ENCODE measurements around the gene TPGS1.

Gene TPGS1, protein sequence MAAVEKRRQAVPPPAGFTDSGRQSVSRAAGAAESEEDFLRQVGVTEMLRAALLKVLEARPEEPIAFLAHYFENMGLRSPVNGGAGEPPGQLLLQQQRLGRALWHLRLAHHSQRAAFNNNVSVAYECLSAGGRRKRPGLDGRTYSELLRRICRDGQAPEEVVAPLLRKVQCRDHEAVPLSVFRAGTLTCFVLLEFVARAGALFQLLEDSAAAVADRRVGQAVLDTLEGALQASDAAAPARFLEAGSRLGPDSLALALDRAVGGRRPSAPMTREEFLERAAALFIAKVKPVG

DNA sequence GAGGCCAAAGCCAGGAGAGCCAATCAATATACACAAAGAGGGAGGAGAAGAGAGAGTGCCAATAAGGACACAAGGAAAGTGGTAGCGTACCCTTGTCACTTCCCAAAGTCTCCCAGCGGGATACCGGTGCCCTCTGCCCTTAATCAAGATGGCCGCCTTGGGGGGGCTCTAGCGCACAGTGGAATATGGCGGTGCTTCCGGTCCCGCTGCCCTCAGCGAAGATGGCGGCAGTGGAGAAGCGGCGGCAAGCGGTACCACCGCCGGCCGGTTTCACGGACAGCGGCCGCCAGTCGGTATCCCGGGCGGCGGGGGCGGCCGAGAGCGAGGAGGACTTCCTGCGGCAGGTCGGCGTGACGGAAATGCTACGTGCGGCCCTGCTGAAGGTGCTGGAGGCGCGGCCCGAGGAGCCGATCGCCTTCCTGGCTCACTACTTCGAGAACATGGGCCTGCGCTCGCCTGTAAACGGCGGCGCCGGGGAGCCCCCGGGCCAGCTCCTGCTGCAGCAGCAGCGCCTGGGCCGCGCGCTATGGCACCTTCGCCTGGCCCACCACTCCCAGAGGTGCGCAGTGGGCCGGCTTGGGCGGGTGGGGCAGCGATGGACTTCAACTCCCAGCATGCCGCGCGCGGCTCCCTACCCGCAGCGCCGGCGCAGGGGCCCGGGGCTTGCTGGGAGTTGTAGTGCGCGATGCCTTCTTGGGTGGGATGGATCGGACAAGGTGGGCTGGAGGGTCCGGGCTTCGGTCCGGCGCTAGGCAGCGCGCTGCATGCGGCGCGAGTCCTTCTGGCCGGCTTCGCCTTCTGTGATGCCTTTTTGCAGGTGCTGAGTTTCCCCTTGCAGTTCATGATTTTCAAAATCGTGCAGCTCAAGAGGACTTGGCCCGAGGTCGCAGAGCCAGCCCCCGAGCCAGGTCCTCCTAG, at the start of gene TPGS1:
Gene TPGS1 (plus strand): TSS at position 212 of the 918 bp plus-strand sequence. CDS start 10 bp downstream, at position 222.
- in situ Hi-C loops (cut with MboI; ENCODE audit: low sequenced_read_pairs): no loop called here

GRCh38 chr19:457636-458035, 49.7 kb upstream of the TPGS1 start:
- in situ Hi-C loops (cut with MboI; ENCODE audit: low sequenced_read_pairs): no loop called here

- in situ Hi-C loops (cut with MboI; ENCODE audit: low sequenced_read_pairs): no loop called here
Observed at GRCh38 chr19:458091-459042, 48.9 kb upstream of the TPGS1 start.

DNA sequence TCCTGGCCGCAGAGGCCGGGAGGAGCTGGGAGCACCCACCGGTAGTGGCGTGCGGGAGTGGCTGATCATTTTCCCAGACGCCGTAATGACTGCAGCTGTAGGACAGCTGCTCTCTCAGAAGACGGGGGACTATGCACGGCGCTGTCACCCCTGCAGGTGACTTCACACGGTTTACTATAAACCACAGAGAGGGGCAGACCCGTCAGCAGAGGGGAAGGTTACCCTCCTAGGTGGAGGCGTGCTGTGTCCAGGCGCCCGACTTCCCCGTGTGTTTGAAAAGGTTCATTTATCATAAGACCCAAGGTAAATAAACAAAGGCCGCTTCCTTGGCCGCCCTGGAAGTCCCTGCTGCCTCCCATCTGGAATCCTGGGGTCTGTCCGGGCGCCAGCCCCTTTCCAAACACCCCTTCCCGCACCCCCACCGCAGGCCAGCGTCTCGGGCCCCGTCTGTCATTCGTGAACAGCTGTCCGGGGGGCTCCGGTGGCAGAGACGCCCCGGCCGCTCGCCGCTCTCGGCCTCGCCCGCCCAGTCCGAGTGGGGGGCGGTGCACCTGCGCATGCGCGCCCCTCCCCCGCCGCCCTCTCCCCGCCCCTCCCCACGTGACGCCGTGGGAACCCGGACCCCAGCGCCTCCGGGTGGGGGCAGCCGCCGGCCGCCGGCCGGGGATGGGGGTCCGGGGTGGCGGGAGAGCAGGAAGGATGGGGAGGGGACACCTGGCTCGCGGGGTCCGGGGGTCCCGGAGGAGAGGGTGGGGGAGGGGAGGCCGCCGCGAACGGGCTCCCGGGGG, 47.4 kb upstream of the TPGS1 start:
- in situ Hi-C loops (cut with MboI; ENCODE audit: low sequenced_read_pairs): no loop called here

GRCh38 chr19:460877-461720, 46.2 kb upstream of the TPGS1 start, which contains the start of gene SHC2:
SHC2 (minus strand) TSS chr19:461033; CDS start chr19:460996, 37 bp downstream.
- in situ Hi-C loops (cut with MboI; ENCODE audit: low sequenced_read_pairs): no loop called here

DNA sequence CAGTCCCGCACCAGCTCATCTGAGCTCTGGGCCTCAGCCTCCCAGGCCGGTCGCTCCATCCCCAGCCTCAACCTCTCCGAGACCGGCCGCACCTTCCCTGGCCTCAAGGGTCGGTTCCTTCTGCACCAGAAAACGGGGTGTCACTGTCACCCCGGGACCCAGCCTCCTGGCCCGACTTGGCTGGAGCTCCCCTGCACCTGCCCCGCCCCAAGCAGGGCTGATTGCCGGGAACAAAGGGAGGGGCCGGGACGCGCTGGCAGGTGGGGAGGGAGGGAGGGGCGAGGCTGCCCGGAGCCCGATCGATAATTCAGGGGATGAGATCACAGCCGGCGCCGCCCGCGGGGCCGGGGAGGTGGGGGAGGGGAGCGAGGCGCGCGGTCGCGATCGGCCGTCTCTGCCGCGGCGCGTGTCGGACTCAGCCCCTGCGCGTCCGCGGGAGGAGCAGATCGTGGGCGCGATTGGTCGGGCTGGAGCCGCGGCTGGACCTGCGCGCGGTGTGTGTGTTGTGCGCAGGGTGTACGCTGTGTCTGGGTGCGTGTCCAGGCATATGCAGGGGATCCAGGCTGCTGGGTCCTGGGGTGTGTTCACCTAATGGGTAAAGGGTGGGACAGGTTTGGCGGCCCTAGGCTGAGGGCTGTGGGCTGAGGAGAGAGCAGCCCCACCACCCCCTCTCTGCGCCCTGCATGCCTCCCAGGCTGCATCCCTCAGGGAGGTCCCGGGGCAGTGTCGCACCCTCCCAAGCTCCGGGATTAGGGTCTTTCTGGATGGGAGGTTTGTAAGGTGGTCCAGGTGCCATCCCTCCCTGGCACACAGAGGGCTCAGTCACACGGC, 45.4 kb upstream of the TPGS1 start:
- in situ Hi-C loops (cut with MboI; ENCODE audit: low sequenced_read_pairs): no loop called here

- in situ Hi-C loops (cut with MboI; ENCODE audit: low sequenced_read_pairs): no loop called here
Observed at GRCh38 chr19:463483-464207, 43.7 kb upstream of the TPGS1 start.

- in situ Hi-C loops (cut with MboI; ENCODE audit: low sequenced_read_pairs): no loop called here
Observed at GRCh38 chr19:464208-464545, 43.1 kb upstream of the TPGS1 start.

- in situ Hi-C loops (cut with MboI; ENCODE audit: low sequenced_read_pairs): no loop called here
Observed at GRCh38 chr19:465056-465816, 42.1 kb upstream of the TPGS1 start.

DNA sequence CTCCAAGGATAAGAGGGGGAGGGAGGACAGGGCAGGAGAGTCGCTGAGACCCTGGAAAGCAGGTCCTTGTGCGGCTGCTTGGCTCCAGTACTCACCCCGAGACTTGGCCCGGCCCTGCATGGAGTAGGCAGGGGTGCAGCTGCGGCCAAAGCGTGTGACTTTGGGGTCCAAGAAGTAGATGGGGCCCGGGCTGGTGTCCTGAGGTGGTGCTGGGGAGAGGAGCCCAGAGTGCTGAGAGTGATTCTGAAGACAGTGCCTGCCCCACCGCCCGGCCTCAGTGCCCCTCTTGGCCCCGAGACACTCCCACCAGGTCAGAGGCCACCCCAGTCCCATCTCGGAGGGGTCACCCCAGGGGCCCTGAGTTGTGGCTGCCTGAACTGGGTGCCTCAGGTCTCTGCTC, 39.7 kb upstream of the TPGS1 start:
- in situ Hi-C loops (cut with MboI; ENCODE audit: low sequenced_read_pairs): no loop called here

DNA sequence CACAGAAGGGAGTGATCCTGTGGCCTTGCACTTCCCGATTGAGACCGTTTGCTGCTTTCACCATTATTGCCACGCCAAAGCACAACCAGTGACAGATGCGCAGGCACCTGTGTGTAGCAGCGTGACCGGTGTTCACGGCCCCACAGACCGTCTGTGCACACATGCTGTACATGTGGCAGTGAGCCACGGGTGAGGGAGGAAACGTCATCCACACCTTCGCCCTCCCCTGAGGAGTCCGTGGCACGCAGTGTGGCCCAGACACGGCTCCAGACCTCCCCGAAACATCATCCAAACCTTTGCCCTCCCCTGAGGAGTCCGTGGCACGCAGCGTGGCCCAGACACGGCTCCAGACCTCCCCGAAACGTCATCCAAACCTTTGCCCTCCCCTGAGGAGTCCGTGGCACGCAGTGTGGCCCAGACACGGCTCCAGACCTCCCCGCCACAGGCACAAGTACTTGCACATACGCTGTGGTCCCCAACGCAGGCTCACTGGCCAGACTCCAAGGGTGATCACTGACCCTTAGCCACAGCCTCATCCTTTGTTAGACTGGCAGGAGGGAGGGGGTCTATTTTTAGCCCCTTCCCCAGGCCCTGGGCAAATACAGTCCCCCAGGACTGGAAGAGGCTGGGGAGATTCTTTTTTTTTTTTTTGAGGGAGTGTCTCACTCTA, 38.6 kb upstream of the TPGS1 start:
- in situ Hi-C loops (cut with MboI; ENCODE audit: low sequenced_read_pairs): no loop called here

GRCh38 chr19:469833-470232, 37.5 kb upstream of the TPGS1 start:
- in situ Hi-C loops (cut with MboI; ENCODE audit: low sequenced_read_pairs): no loop called here

GRCh38 chr19:470701-471100, 36.6 kb upstream of the TPGS1 start:
- in situ Hi-C loops (cut with MboI; ENCODE audit: low sequenced_read_pairs): no loop called here

DNA sequence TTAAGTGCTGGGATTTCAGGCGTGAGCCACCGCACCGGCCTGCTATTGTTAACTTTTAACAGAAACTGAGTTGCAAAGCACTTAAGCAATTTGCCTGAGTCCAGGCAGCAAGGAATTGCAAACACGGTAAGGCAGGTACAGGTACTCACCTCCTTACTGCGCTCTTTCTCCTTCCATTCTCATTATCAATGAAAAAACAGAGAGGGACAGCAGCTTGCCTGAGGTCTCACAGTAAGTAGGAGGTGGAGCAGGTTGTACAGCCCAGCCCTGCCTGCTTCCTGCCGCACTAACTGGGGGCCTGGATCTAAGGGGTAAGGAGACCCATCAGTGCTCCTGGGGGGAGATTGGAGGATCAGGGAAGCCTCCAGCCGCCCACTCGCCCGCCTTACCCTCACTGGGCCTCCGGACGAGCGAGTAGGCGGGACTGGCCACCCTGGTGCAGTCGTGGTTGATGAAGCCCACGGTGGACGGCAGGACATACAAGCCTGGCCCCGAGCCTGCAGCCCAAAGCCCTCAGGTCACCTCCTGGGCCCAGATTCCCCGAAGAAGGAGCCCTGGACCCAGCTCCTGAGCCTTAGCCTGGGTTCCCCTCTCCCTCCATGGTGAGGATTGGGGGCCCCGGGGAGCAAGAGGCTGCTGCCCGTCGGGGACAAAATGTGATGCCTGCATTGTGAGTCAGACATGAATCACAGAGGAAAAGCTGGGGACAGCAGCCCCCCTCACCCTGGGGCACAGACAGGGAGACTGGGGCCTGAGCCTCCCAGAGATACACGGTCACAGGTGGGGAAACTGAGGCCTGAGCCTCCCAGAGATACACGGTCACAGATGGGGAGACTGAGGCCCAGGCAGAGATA, 35.1 kb upstream of the TPGS1 start:
- in situ Hi-C loops (cut with MboI; ENCODE audit: low sequenced_read_pairs): no loop called here

Measured in HL-60/S4 treated with retinoic acid at 250 ng/mL for 4 days and 3 days (cell line).